ENCODE data around the gene PREPL. TPM values are rescaled to one million over a fixed set of nuclear protein-coding genes. Genes with fewer than 3 reads are reported as not detected.

PREPL gene
- total and polyA plus RNA-seq, 4 donors: 17.2 to 60.3 (median 41.1) TPM

DNA sequence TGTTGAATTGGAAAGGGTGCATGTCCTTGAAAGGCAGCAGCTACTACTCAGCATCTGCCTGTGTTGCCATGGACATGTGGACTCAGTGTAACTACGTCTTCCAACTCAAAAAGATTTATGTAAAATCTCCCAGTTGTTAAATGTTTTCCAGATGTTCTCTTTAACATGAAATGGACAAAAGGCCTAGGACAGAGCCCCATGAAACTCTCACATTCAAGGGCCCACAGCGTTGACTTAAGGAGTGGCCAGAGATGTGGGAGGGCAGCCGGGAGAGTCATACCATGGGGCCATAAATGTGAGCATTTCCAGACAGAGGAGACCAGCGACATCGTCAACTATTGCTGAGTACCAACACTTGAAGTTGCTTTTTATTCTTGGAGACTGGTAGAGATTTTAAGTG, 76.1 kb downstream of the PREPL start:
- Histone ChIP-seq H3K4me1 (ENCODE audit: control insufficient read depth in 1 of 2, insufficient read depth in 2 of 2, low read length in 2 of 2) (no peaks in the 10 kb centered on the region), H3K27ac (ENCODE audit: low read depth in 1 of 2, low read length in 2 of 2) (no peak overlapping the region), H3K27me3 (ENCODE audit: control insufficient read depth in 1 of 2, insufficient read depth in 2 of 2, low read length in 1 of 2) (no peaks in the 10 kb centered on the region), H3K4me3 (ENCODE audit: low read length in 2 of 2) (no peak overlapping the region), H3K36me3 (ENCODE audit: control insufficient read depth in 1 of 2, insufficient read depth in 2 of 2, low read length in 1 of 2) (no peaks in the 10 kb centered on the region), H3K9me3 (ENCODE audit: control insufficient read depth, low read length) (no peaks in the 10 kb centered on the region)
- DNase-seq: no peak
- ATAC-seq (ENCODE audit: low FRiP score): no peak
- whole genome bisulfite sequencing, 2 donors: 64 to 78% methylated on average over 5 of the region's 5 CpGs
- intact Hi-C loops (cut with DNase I): no loop called here

DNA sequence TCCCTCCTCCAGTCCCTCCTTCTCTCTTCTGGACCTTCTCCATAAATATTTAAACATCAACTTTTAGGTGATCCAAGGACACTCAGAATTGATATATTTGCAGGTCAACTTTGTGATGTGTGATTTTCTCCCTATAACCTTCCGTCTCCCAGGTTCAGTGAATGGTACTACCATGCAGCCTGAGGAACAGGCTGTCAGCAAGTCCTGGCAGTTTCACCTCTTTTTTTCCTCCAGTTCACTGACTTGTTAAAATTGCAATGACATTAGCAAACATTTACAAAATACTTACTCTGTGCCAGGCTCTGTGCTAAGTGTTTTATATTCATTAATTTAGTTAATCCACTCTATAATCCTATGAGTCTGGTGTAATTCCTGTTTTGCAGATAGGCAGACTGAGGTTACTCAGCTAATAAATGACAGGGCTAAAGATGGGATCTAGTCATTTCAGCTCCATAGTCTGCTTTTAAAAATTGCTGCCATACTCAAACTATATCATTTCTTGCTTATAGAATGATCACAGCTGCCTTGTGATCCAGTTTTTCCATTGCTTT, 78.1 kb downstream of the PREPL start:
- Histone ChIP-seq H3K9me3 (ENCODE audit: control insufficient read depth, low read length) (no peaks in the 10 kb centered on the region), H3K36me3 (ENCODE audit: control insufficient read depth in 1 of 2, insufficient read depth in 2 of 2, low read length in 1 of 2) (no peaks in the 10 kb centered on the region), H3K27ac (ENCODE audit: low read depth in 1 of 2, low read length in 2 of 2) (no peak overlapping the region), H3K4me3 (ENCODE audit: low read length in 2 of 2) (no peak overlapping the region), H3K27me3 (ENCODE audit: control insufficient read depth in 1 of 2, insufficient read depth in 2 of 2, low read length in 1 of 2) (no peaks in the 10 kb centered on the region), H3K4me1 (ENCODE audit: control insufficient read depth in 1 of 2, insufficient read depth in 2 of 2, low read length in 2 of 2) (no peaks in the 10 kb centered on the region)
- 65 to 89% methylated on average over 1 of the region's 1 CpG for WGBS, 2 donors
- ATAC-seq (ENCODE audit: low FRiP score) (no peak), DNase-seq (no peak)
- intact Hi-C loops (cut with DNase I): no loop called here

- Histone ChIP-seq H3K27ac (ENCODE audit: low read depth in 1 of 2, low read length in 2 of 2) (no peak overlapping the region), H3K4me1 (ENCODE audit: control insufficient read depth in 1 of 2, insufficient read depth in 2 of 2, low read length in 2 of 2) (no peaks in the 10 kb centered on the region), H3K36me3 (ENCODE audit: control insufficient read depth in 1 of 2, insufficient read depth in 2 of 2, low read length in 1 of 2) (no peaks in the 10 kb centered on the region), H3K9me3 (ENCODE audit: control insufficient read depth, low read length) (no peaks in the 10 kb centered on the region), H3K4me3 (ENCODE audit: low read length in 2 of 2) (no peak overlapping the region), H3K27me3 (ENCODE audit: control insufficient read depth in 1 of 2, insufficient read depth in 2 of 2, low read length in 1 of 2) (no peaks in the 10 kb centered on the region)
- ATAC-seq (ENCODE audit: low FRiP score) (no peak), DNase-seq (no peak)
- intact Hi-C loops (cut with DNase I): no loop called here
- 96 to 100% methylated on average over 1 of the region's 1 CpG for WGBS, 2 donors
Observed at GRCh38 chr2:44280869-44281268, 80.4 kb downstream of the PREPL start.

DNA sequence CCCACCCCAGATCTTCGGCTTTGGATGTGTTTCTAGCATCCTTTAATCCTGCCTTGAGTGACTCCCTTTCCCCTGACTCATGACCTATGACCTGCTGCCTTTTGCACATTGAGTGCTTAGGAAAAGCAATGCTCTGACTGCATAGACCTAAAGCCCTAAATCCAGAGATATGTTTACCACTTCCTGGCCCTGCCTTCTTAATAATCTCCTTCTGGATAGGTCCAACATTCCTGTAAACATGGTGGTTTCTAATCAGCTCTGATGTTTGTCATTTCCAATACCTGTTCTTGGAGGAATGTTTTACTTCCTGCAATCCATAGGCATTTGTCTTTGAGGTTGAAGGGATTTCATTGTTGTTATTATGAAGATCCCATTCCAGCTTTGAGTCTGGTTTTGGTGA, 83.8 kb downstream of the PREPL start:
- WGBS, 2 donors: 82 to 91% methylated on average over 1 of the region's 1 CpG
- ATAC-seq (ENCODE audit: low FRiP score): no peak
- no peaks in the 10 kb centered on the region for H3K27me3 ChIP-seq (ENCODE audit: control insufficient read depth in 1 of 2, insufficient read depth in 2 of 2, low read length in 1 of 2)
- no peaks in the 10 kb centered on the region for H3K36me3 ChIP-seq (ENCODE audit: control insufficient read depth in 1 of 2, insufficient read depth in 2 of 2, low read length in 1 of 2)
- DNase-seq: no peak
- H3K4me3 ChIP-seq (ENCODE audit: low read length in 2 of 2): no peak overlapping the region
- no peaks in the 10 kb centered on the region for H3K9me3 ChIP-seq (ENCODE audit: control insufficient read depth, low read length)
- peaks cover 0 to 3% of the 10 kb centered on the region in 2 donors for H3K4me1 ChIP-seq (ENCODE audit: control insufficient read depth in 1 of 2, insufficient read depth in 2 of 2, low read length in 2 of 2)
- no peak overlapping the region for H3K27ac ChIP-seq (ENCODE audit: low read depth in 1 of 2, low read length in 2 of 2)
- intact Hi-C loops (cut with DNase I): no loop called here

DNA sequence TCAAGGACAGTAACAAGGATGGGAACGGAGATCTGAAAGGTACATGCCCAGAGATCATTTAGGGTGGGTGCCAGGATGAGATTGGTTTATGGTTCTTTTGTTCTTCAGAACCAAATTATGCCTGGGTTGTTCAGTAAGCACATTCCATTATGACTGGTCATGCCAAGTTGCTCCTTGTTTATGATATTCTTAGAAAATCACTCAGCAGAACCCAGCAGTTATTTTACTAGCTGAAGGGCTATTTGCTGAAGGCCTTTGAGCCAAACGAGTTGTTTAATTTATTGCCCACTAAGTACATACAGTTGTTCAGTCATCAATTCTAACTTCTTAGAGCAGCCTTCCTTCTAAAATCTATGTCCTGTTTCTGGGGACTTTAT, 85.4 kb downstream of the PREPL start:
- WGBS, 2 donors: 17 to 19% methylated on average over 2 of the region's 2 CpGs
- peak; percentile 46 for ATAC-seq (ENCODE audit: low FRiP score)
- intact Hi-C loops (cut with DNase I): no loop called here
- Histone ChIP-seq H3K27me3 (ENCODE audit: control insufficient read depth in 1 of 2, insufficient read depth in 2 of 2, low read length in 1 of 2) (no peaks in the 10 kb centered on the region), H3K4me3 (ENCODE audit: low read length in 2 of 2) (no peak overlapping the region), H3K9me3 (ENCODE audit: control insufficient read depth, low read length) (no peaks in the 10 kb centered on the region), H3K27ac (ENCODE audit: low read depth in 1 of 2, low read length in 2 of 2) (peak overlapping the region in 1 of 2 donors; percentile 30), H3K4me1 (ENCODE audit: control insufficient read depth in 1 of 2, insufficient read depth in 2 of 2, low read length in 2 of 2) (peaks cover 0 to 3% of the 10 kb centered on the region in 2 donors), H3K36me3 (ENCODE audit: control insufficient read depth in 1 of 2, insufficient read depth in 2 of 2, low read length in 1 of 2) (no peaks in the 10 kb centered on the region)
- DNase-seq: no peak

DNA sequence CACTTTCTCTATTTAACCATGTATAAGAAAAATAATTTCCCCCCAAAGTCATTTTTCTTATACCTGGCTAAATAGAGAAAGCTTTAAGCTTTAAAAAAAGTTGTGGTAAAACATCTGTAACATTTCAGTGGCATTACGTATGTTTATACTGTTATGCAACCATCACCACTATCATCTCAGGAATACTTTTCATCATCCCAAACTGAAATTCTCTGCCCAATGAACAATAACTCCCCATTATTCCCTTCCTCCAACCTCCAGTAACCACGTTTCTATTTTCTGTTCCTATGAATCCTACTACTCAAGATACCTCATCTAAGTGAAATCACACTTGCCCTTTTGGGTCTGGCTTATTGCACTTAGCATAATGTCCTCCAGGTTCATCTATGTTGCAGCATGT, 87.7 kb downstream of the PREPL start:
- H3K9me3 ChIP-seq (ENCODE audit: control insufficient read depth, low read length): no peaks in the 10 kb centered on the region
- no peak for ATAC-seq (ENCODE audit: low FRiP score)
- DNase-seq: no peak
- intact Hi-C loops (cut with DNase I): no loop called here
- no peak overlapping the region for H3K27ac ChIP-seq (ENCODE audit: low read depth in 1 of 2, low read length in 2 of 2)
- H3K4me3 ChIP-seq (ENCODE audit: low read length in 2 of 2): no peak overlapping the region
- H3K27me3 ChIP-seq (ENCODE audit: control insufficient read depth in 1 of 2, insufficient read depth in 2 of 2, low read length in 1 of 2): no peaks in the 10 kb centered on the region
- WGBS, 2 donors: 84 to 87% methylated on average over 2 of the region's 2 CpGs
- H3K4me1 ChIP-seq (ENCODE audit: control insufficient read depth in 1 of 2, insufficient read depth in 2 of 2, low read length in 2 of 2): peaks cover 3 to 4% of the 10 kb centered on the region in 2 donors
- H3K36me3 ChIP-seq (ENCODE audit: control insufficient read depth in 1 of 2, insufficient read depth in 2 of 2, low read length in 1 of 2): no peaks in the 10 kb centered on the region

DNA sequence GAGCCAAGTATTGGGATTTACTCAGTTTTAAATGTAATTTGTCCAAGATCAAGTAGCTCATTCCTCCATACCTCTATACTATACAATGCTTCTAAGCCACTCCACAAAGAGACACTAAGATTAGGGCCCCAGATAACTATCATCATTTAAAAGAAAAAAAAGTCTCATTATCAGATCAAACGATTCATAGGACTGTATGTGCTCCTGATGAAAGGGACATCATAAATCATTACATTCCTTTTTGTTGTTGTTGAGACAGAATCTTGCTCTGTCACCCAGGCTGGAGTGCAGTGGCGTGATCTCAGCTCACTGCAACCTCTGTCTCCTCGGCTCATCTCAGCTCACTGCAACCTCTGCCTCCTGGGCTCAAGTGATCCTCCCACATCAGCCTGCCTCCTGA, 88.2 kb downstream of the PREPL start:
- WGBS, 2 donors: 73 to 76% methylated on average over 3 of the region's 3 CpGs
- H3K4me1 ChIP-seq (ENCODE audit: control insufficient read depth in 1 of 2, insufficient read depth in 2 of 2, low read length in 2 of 2): peaks cover 3 to 4% of the 10 kb centered on the region in 2 donors
- no peaks in the 10 kb centered on the region for H3K9me3 ChIP-seq (ENCODE audit: control insufficient read depth, low read length)
- H3K36me3 ChIP-seq (ENCODE audit: control insufficient read depth in 1 of 2, insufficient read depth in 2 of 2, low read length in 1 of 2): no peaks in the 10 kb centered on the region
- intact Hi-C loops (cut with DNase I): no loop called here
- H3K27me3 ChIP-seq (ENCODE audit: control insufficient read depth in 1 of 2, insufficient read depth in 2 of 2, low read length in 1 of 2): no peaks in the 10 kb centered on the region
- DNase-seq (no peak), ATAC-seq (ENCODE audit: low FRiP score) (no peak)
- no peak overlapping the region for H3K4me3 ChIP-seq (ENCODE audit: low read length in 2 of 2)
- H3K27ac ChIP-seq (ENCODE audit: low read depth in 1 of 2, low read length in 2 of 2): no peak overlapping the region

DNA sequence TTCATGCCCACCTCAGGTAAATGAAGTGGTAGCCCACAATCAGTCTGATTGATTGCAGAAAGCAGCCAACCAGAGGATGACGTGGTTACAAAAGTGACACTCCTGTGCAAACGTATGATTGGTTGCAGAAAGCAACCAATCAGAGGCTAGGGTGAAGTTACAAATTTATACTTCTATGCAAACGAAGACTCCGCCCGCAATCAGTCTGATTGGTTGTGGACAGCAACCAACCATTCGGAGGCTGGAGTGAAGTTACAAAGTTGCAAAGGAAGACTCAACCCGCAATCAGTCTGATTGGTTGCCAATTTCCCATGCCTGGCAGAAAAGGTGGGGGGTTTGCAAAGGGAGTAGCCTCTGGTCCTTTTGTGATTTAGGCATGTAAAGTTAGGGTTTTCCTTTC, 90.0 kb downstream of the PREPL start:
- intact Hi-C loops (cut with DNase I): no loop called here
- H3K36me3 ChIP-seq (ENCODE audit: control insufficient read depth in 1 of 2, insufficient read depth in 2 of 2, low read length in 1 of 2): no peaks in the 10 kb centered on the region
- DNase-seq (no peak), ATAC-seq (ENCODE audit: low FRiP score) (no peak)
- H3K27me3 ChIP-seq (ENCODE audit: control insufficient read depth in 1 of 2, insufficient read depth in 2 of 2, low read length in 1 of 2): no peaks in the 10 kb centered on the region
- no peak overlapping the region for H3K27ac ChIP-seq (ENCODE audit: low read depth in 1 of 2, low read length in 2 of 2)
- WGBS, 2 donors: 95 to 98% methylated on average over 7 of the region's 7 CpGs
- H3K4me1 ChIP-seq (ENCODE audit: control insufficient read depth in 1 of 2, insufficient read depth in 2 of 2, low read length in 2 of 2): peaks cover 3 to 8% of the 10 kb centered on the region in 2 donors
- H3K4me3 ChIP-seq (ENCODE audit: low read length in 2 of 2): no peak overlapping the region
- no peaks in the 10 kb centered on the region for H3K9me3 ChIP-seq (ENCODE audit: control insufficient read depth, low read length)

DNA sequence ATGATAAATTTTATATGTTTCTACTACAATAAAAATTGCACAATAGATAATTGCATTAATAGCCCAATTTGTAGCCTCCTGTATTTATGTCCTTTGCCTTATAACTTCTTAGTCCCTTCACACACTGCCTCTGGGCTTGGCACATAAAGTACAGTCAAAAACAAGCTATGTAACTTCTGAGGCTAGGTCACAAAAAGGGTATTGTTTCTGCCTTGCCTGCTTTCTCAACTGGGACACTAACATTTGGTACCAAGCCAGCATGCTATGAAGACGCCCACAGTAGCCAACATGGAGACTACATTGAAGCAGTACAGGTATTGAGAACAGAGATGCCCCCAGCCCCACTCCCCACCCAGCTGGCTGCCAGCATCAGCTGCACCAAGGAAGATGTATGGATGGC, 91.5 kb downstream of the PREPL start:
- WGBS, 2 donors: 73 to 81% methylated on average over 1 of the region's 1 CpG
- DNase-seq: no peak
- Histone ChIP-seq H3K36me3 (ENCODE audit: control insufficient read depth in 1 of 2, insufficient read depth in 2 of 2, low read length in 1 of 2) (no peaks in the 10 kb centered on the region), H3K27me3 (ENCODE audit: control insufficient read depth in 1 of 2, insufficient read depth in 2 of 2, low read length in 1 of 2) (no peaks in the 10 kb centered on the region), H3K9me3 (ENCODE audit: control insufficient read depth, low read length) (no peaks in the 10 kb centered on the region), H3K27ac (ENCODE audit: low read depth in 1 of 2, low read length in 2 of 2) (peak overlapping the region in 1 of 2 donors; percentile 35), H3K4me1 (ENCODE audit: control insufficient read depth in 1 of 2, insufficient read depth in 2 of 2, low read length in 2 of 2) (peaks cover 0 to 9% of the 10 kb centered on the region in 2 donors), H3K4me3 (ENCODE audit: low read length in 2 of 2) (no peak overlapping the region)
- intact Hi-C loops (cut with DNase I): loop anchor here in 1 of 2 donors (2.0 kb wide), 1 partner anchor 101 kb away; the partner anchor contains the start of gene PPM1B
- no peak for ATAC-seq (ENCODE audit: low FRiP score)

All from aorta (tissue), 5 donors.